Memory B cell (primary cell): ENCODE data around the gene IFNAR1.
"Not testable (repeated sequence)": the region's sequence is repeated elsewhere in the genome, so short reads cannot be mapped to it uniquely, and the experiment has no call there.

ENCODE experiments used
- ATAC-seq: fragments of 150-1000 bp; cut with Tn5 transposase; 2 replicates; pipeline ENCODE4 v1.10.0; 2021; ENCODE audit warnings: low read depth, mild to moderate bottlenecking, moderate library complexity
- DNase-seq, 2 donors: peaks; one replicate each; pipeline ENCODE4 v3.0.0; 2022; ENCODE audit warnings: low spot score in 2 of 2
- H3K27ac Mint-ChIP-seq: one replicate; pipeline ENCODE4 v1.8.0; 2022; ENCODE audit warnings: mild to moderate bottlenecking, moderate library complexity, mixed read lengths
- H3K27me3 Mint-ChIP-seq: one replicate; pipeline ENCODE4 v1.8.0; 2022; ENCODE audit warnings: mixed read lengths
- H3K36me3 Mint-ChIP-seq: one replicate; pipeline ENCODE4 v1.8.0; 2022; ENCODE audit warnings: mild to moderate bottlenecking, mixed read lengths
- H3K4me1 Mint-ChIP-seq: one replicate; pipeline ENCODE4 v1.8.0; 2022; ENCODE audit warnings: mixed read lengths
- H3K4me3 Mint-ChIP-seq: one replicate; pipeline ENCODE4 v1.8.0; 2022; ENCODE audit warnings: mild to moderate bottlenecking, moderate library complexity, mixed read lengths
- H3K9me3 Mint-ChIP-seq: one replicate; pipeline ENCODE4 v1.8.0; 2022; ENCODE audit warnings: mixed read lengths

The IFNAR1 gene

GRCh38 chr21:33339918-33340317 lies 15.1 kb downstream of the IFNAR1 start:
- H3K4me3 Mint-ChIP-seq: no peak overlapping the region
- H3K4me1 Mint-ChIP-seq: peaks cover 8% of the 10 kb centered on the region
- H3K9me3 Mint-ChIP-seq: no peaks in the 10 kb centered on the region
- no peak for DNase-seq
- ATAC-seq: no peak
- peak overlapping the region; percentile 64 for H3K27ac Mint-ChIP-seq
- peaks cover 17% of the 10 kb centered on the region for H3K36me3 Mint-ChIP-seq
- H3K27me3 Mint-ChIP-seq: no peaks in the 10 kb centered on the region

- peaks cover 9% of the 10 kb centered on the region for H3K4me1 Mint-ChIP-seq
- peaks cover 24% of the 10 kb centered on the region for H3K36me3 Mint-ChIP-seq
- H3K27ac Mint-ChIP-seq: peak overlapping the region; percentile 28
- H3K4me3 Mint-ChIP-seq: no peak overlapping the region
- DNase-seq (no peak), ATAC-seq (no peak)
- H3K9me3 Mint-ChIP-seq: no peaks in the 10 kb centered on the region
- H3K27me3 Mint-ChIP-seq: no peaks in the 10 kb centered on the region
Observed at GRCh38 chr21:33345751-33346238, 21.0 kb downstream of the IFNAR1 start.

GRCh38 chr21:33348706-33349105 lies 23.9 kb downstream of the IFNAR1 start:
- no peak overlapping the region for H3K4me3 Mint-ChIP-seq
- H3K27ac Mint-ChIP-seq: no peak overlapping the region
- no peaks in the 10 kb centered on the region for H3K9me3 Mint-ChIP-seq
- peaks cover 18% of the 10 kb centered on the region for H3K36me3 Mint-ChIP-seq
- ATAC-seq (no peak), DNase-seq (no peak)
- H3K27me3 Mint-ChIP-seq: no peaks in the 10 kb centered on the region
- peaks cover 5% of the 10 kb centered on the region for H3K4me1 Mint-ChIP-seq

- ATAC-seq (no peak), DNase-seq (no peak)
- H3K4me3 Mint-ChIP-seq: no peak overlapping the region
- H3K27ac Mint-ChIP-seq: peak overlapping the region; percentile 86
- H3K4me1 Mint-ChIP-seq: peaks cover 7% of the 10 kb centered on the region
- no peaks in the 10 kb centered on the region for H3K9me3 Mint-ChIP-seq
- peaks cover 20% of the 10 kb centered on the region for H3K36me3 Mint-ChIP-seq
- H3K27me3 Mint-ChIP-seq: no peaks in the 10 kb centered on the region
Observed at GRCh38 chr21:33350676-33351075, 25.9 kb downstream of the IFNAR1 start.

- no peak overlapping the region for H3K4me3 Mint-ChIP-seq
- no peak for DNase-seq
- peak overlapping the region; percentile 67 for H3K27ac Mint-ChIP-seq
- ATAC-seq: no peak
- no peaks in the 10 kb centered on the region for H3K27me3 Mint-ChIP-seq
- no peaks in the 10 kb centered on the region for H3K9me3 Mint-ChIP-seq
- H3K4me1 Mint-ChIP-seq: peaks cover 4% of the 10 kb centered on the region
- H3K36me3 Mint-ChIP-seq: peaks cover 17% of the 10 kb centered on the region
Observed at GRCh38 chr21:33355355-33355754, 30.6 kb downstream of the IFNAR1 start.

- Mint-ChIP-seq H3K36me3 (peaks cover 15% of the 10 kb centered on the region), H3K27me3 (no peaks in the 10 kb centered on the region), H3K9me3 (no peaks in the 10 kb centered on the region), H3K27ac (peak overlapping the region; percentile 38), H3K4me3 (no peak overlapping the region), H3K4me1 (peaks cover 7% of the 10 kb centered on the region)
- DNase-seq: no peak
- ATAC-seq: no peak
Observed at GRCh38 chr21:33355996-33356395, 31.2 kb downstream of the IFNAR1 start.

GRCh38 chr21:33357177-33357576 lies 32.4 kb downstream of the IFNAR1 start:
- no peak overlapping the region for H3K4me3 Mint-ChIP-seq
- no peak for DNase-seq
- H3K9me3 Mint-ChIP-seq: peaks cover 2% of the 10 kb centered on the region
- no peak for ATAC-seq
- H3K4me1 Mint-ChIP-seq: peaks cover 17% of the 10 kb centered on the region
- H3K36me3 Mint-ChIP-seq: peaks cover 17% of the 10 kb centered on the region
- no peak overlapping the region for H3K27ac Mint-ChIP-seq
- no peaks in the 10 kb centered on the region for H3K27me3 Mint-ChIP-seq

- Mint-ChIP-seq H3K27ac (peak overlapping the region; percentile 63), H3K4me3 (no peak overlapping the region), H3K36me3 (peaks cover 15% of the 10 kb centered on the region), H3K9me3 (peaks cover 2% of the 10 kb centered on the region), H3K27me3 (no peaks in the 10 kb centered on the region), H3K4me1 (peaks cover 24% of the 10 kb centered on the region)
- ATAC-seq: no peak
- no peak for DNase-seq
Observed at GRCh38 chr21:33359446-33359845, 34.7 kb downstream of the IFNAR1 start.

GRCh38 chr21:33360281-33360680 lies 35.5 kb downstream of the IFNAR1 start:
- Mint-ChIP-seq H3K4me3 (no peak overlapping the region), H3K9me3 (peaks cover 2% of the 10 kb centered on the region), H3K36me3 (peaks cover 10% of the 10 kb centered on the region), H3K4me1 (peaks cover 22% of the 10 kb centered on the region), H3K27me3 (no peaks in the 10 kb centered on the region), H3K27ac (peak overlapping the region; percentile 95)
- DNase-seq (no peak), ATAC-seq (no peak)

- Mint-ChIP-seq H3K27ac (peak overlapping the region; percentile 95), H3K27me3 (no peaks in the 10 kb centered on the region), H3K36me3 (peaks cover 8% of the 10 kb centered on the region), H3K9me3 (peaks cover 2% of the 10 kb centered on the region), H3K4me1 (peaks cover 22% of the 10 kb centered on the region), H3K4me3 (peak overlapping the region; percentile 84)
- DNase-seq (peak; percentile 85), ATAC-seq (peak; percentile 82)
Observed at GRCh38 chr21:33360881-33361602, 36.3 kb downstream of the IFNAR1 start.

- Mint-ChIP-seq H3K4me3 (peak overlapping the region; percentile 84), H3K9me3 (peaks cover 4% of the 10 kb centered on the region)
- DNase-seq: peak; percentile 68 to 74
Observed at GRCh38 chr21:33362044-33362555, 37.3 kb downstream of the IFNAR1 start.

GRCh38 chr21:33363911-33364609 lies 39.3 kb downstream of the IFNAR1 start:
- Mint-ChIP-seq H3K27ac (peak overlapping the region; percentile 91), H3K4me1 (peaks cover 30% of the 10 kb centered on the region)
- not testable (repeated sequence) for H3K4me3 Mint-ChIP-seq

More at GRCh38 chr21:33362044-33362555, 37.3 kb downstream of the IFNAR1 start:
- Mint-ChIP-seq H3K27me3 (no peaks in the 10 kb centered on the region), H3K36me3 (peaks cover 6% of the 10 kb centered on the region), H3K4me1 (peaks cover 22% of the 10 kb centered on the region), H3K27ac (peak overlapping the region; percentile 95)
- peak; percentile 61 for ATAC-seq

GRCh38 chr21:33364830-33365229 lies 40.1 kb downstream of the IFNAR1 start:
- no peak for DNase-seq
- peaks cover 10% of the 10 kb centered on the region for H3K36me3 Mint-ChIP-seq
- no peak overlapping the region for H3K4me3 Mint-ChIP-seq
- ATAC-seq: no peak
- peaks cover 33% of the 10 kb centered on the region for H3K4me1 Mint-ChIP-seq
- H3K27me3 Mint-ChIP-seq: no peaks in the 10 kb centered on the region
- no peak overlapping the region for H3K27ac Mint-ChIP-seq
- H3K9me3 Mint-ChIP-seq: peaks cover 10% of the 10 kb centered on the region

More at GRCh38 chr21:33363911-33364609, 39.3 kb downstream of the IFNAR1 start:
- ATAC-seq: peak; percentile 11
- not testable (repeated sequence) for DNase-seq, H3K27me3 Mint-ChIP-seq, H3K9me3 Mint-ChIP-seq, H3K36me3 Mint-ChIP-seq

GRCh38 chr21:33367309-33367973 lies 42.7 kb downstream of the IFNAR1 start:
- ATAC-seq: no peak
- peaks cover 28% of the 10 kb centered on the region for H3K4me1 Mint-ChIP-seq

More at GRCh38 chr21:33367309-33367973, 42.7 kb downstream of the IFNAR1 start:
- Mint-ChIP-seq H3K9me3 (peaks cover 8% of the 10 kb centered on the region), H3K4me3 (no peak overlapping the region), H3K27me3 (no peaks in the 10 kb centered on the region), H3K36me3 (peaks cover 9% of the 10 kb centered on the region), H3K27ac (peak overlapping the region; percentile 54)
- DNase-seq: no peak
